Mesothelial cell of epicardium (in vitro differentiated cells): ENCODE results near the gene RRM2. TPM values are rescaled to one million over a fixed set of nuclear protein-coding genes. Genes with fewer than 3 reads are reported as not detected.
"Not testable (repeated sequence)": the region's sequence is repeated elsewhere in the genome, so short reads cannot be mapped to it uniquely, and the experiment has no call there.

Experiments used
- DNase-seq, 2 experiments: peaks; one replicate each; pipeline ENCODE4 v3.0.0; 2021; ENCODE audit warnings: low spot score in 2 of 2; ENCODE audit not compliant: unreplicated experiment in 2 of 2
- H3K27ac Mint-ChIP-seq: 2 replicates; pipeline ENCODE4 v1.8.0; 2021; ENCODE audit warnings: mixed read lengths
- H3K27me3 Mint-ChIP-seq: 2 replicates; pipeline ENCODE4 v1.8.0; 2021; ENCODE audit warnings: low read depth, mixed read lengths
- H3K36me3 Mint-ChIP-seq: 2 replicates; pipeline ENCODE4 v1.8.0; 2021; ENCODE audit warnings: mixed read lengths
- H3K4me1 Mint-ChIP-seq: 2 replicates; pipeline ENCODE4 v1.8.0; 2021; ENCODE audit warnings: mixed read lengths
- H3K4me3 Mint-ChIP-seq: 2 replicates; pipeline ENCODE4 v1.8.0; 2021; ENCODE audit warnings: mild to moderate bottlenecking, moderate library complexity, mixed read lengths
- H3K9me3 Mint-ChIP-seq: 2 replicates; pipeline ENCODE4 v1.8.0; 2021; ENCODE audit warnings: mixed read lengths
- CTCF ChIP-seq: fragments of 200-600 bp; sonication (generic); IDR thresholded peaks from one replicate; pipeline ENCODE4 v1.5.0; 2021; ENCODE audit warnings: antibody characterized with exemption; ENCODE audit not compliant: unreplicated experiment
- total RNA-seq: library from RNA; stranded (reverse); gene quantifications from 3 replicates; pipeline ENCODE4 v1.2.1, GENCODE V29; 2021

The RRM2 gene
- total RNA-seq, 1 donor from 2014 or later: 30.8 TPM

GRCh38 chr2:10103179-10103578 lies 19.4 kb upstream of the RRM2 start:
- Mint-ChIP-seq H3K4me3 (no peak overlapping the region), H3K9me3 (peaks cover 8% of the 10 kb centered on the region), H3K27ac (no peak overlapping the region), H3K27me3 (no peaks in the 10 kb centered on the region), H3K4me1 (no peaks in the 10 kb centered on the region), H3K36me3 (peaks cover 5% of the 10 kb centered on the region)
- no peak for TF ChIP-seq CTCF
- no peak for DNase-seq

- not testable (repeated sequence) for H3K9me3 Mint-ChIP-seq, H3K27me3 Mint-ChIP-seq, H3K36me3 Mint-ChIP-seq, H3K4me3 Mint-ChIP-seq, DNase-seq, H3K27ac Mint-ChIP-seq, H3K4me1 Mint-ChIP-seq
Measured at GRCh38 chr2:10104906-10105305, 17.6 kb upstream of the RRM2 start.

GRCh38 chr2:10109311-10109710 lies 13.2 kb upstream of the RRM2 start:
- peaks cover 8% of the 10 kb centered on the region for H3K9me3 Mint-ChIP-seq
- DNase-seq: no peak
- H3K27me3 Mint-ChIP-seq: no peaks in the 10 kb centered on the region
- H3K4me1 Mint-ChIP-seq: peaks cover 9% of the 10 kb centered on the region
- peak overlapping the region; percentile 79 for H3K27ac Mint-ChIP-seq
- peaks cover 5% of the 10 kb centered on the region for H3K36me3 Mint-ChIP-seq
- H3K4me3 Mint-ChIP-seq: no peak overlapping the region
- TF ChIP-seq CTCF: no peak

- H3K36me3 Mint-ChIP-seq: no peaks in the 10 kb centered on the region
- H3K27ac Mint-ChIP-seq: no peak overlapping the region
- peaks cover 6% of the 10 kb centered on the region for H3K27me3 Mint-ChIP-seq
- H3K9me3 Mint-ChIP-seq: no peaks in the 10 kb centered on the region
- no peak overlapping the region for H3K4me3 Mint-ChIP-seq
- DNase-seq: no peak
- H3K4me1 Mint-ChIP-seq: peaks cover 21% of the 10 kb centered on the region
- no peak for TF ChIP-seq CTCF
Measured at GRCh38 chr2:10119027-10119325, 3.6 kb upstream of the RRM2 start.

- Mint-ChIP-seq H3K27me3 (peaks cover 6% of the 10 kb centered on the region), H3K27ac (peak overlapping the region; percentile 89), H3K36me3 (no peaks in the 10 kb centered on the region), H3K9me3 (no peaks in the 10 kb centered on the region), H3K4me1 (peaks cover 27% of the 10 kb centered on the region), H3K4me3 (peak overlapping the region; percentile 92)
- TF ChIP-seq CTCF: no peak
- DNase-seq: no peak
Measured at GRCh38 chr2:10119601-10120157, 2.9 kb upstream of the RRM2 start.

- Mint-ChIP-seq H3K4me3 (peak overlapping the region; percentile 92), H3K4me1 (peaks cover 32% of the 10 kb centered on the region), H3K27ac (peak overlapping the region; percentile 89), H3K27me3 (peaks cover 6% of the 10 kb centered on the region), H3K36me3 (no peaks in the 10 kb centered on the region), H3K9me3 (no peaks in the 10 kb centered on the region)
- TF ChIP-seq CTCF: no peak
- peak; percentile 82 to 91 for DNase-seq
Measured at GRCh38 chr2:10120158-10120876, 2.2 kb upstream of the RRM2 start.
